DND-41 (cell line): ENCODE data around the gene MAST2.
"Not testable (repeated sequence)": the region's sequence is repeated elsewhere in the genome, so short reads cannot be mapped to it uniquely, and the experiment has no call there.

ENCODE experiments used
- CTCF ChIP-seq: IDR thresholded peaks from 2 replicates; pipeline ENCODE4 v1.5.1; 2012; ENCODE audit warnings: borderline replicate concordance, low read length, moderate library complexity, mild to moderate bottlenecking; ENCODE audit not compliant: poor library complexity, severe bottlenecking; ENCODE audit errors: extremely low read depth
- EZH2 ChIP-seq: IDR thresholded peaks from 3 replicates; pipeline ENCODE4 v1.6.1; 2012; ENCODE audit warnings: borderline replicate concordance, low read depth, mild to moderate bottlenecking, moderate library complexity, low read length, inconsistent platforms; ENCODE audit not compliant: severe bottlenecking

GRCh38 chr1:45949462-45949861 lies 146.1 kb downstream of the MAST2 start:
- not testable (repeated sequence) for TF ChIP-seq EZH2, CTCF
